HepG2 (cell line): ENCODE results near the gene COX4I2. TPM values are rescaled to one million over a fixed set of nuclear protein-coding genes. Genes with fewer than 3 reads are reported as not detected.

ENCODE experiments used
- E2F5 ChIP-seq: sonication (generic); formaldehyde crosslinking; conservative IDR thresholded peaks from 2 replicates; pipeline ENCODE4 v1.4.0; 2020; ENCODE audit warnings: missing genetic modification reagents
- FOXA3 ChIP-seq: IDR thresholded peaks from 2 replicates; pipeline ENCODE4 v1.6.1; 2016; ENCODE audit warnings: missing genetic modification reagents, missing compliant biosample characterization
- MLXIP ChIP-seq: sonication (generic); formaldehyde crosslinking; IDR thresholded peaks from 2 replicates; pipeline ENCODE4 v1.9.0; 2021; ENCODE audit warnings: missing genetic modification reagents, borderline replicate concordance
- MXD1 ChIP-seq: sonication (generic); formaldehyde crosslinking; IDR thresholded peaks from 2 replicates; pipeline ENCODE4 v1.4.0; 2020; ENCODE audit warnings: mild to moderate bottlenecking, missing genetic modification reagents
- RBAK ChIP-seq: sonication (generic); formaldehyde crosslinking; IDR thresholded peaks from 2 replicates; pipeline ENCODE4 v1.5.1; 2020; ENCODE audit warnings: mild to moderate bottlenecking, missing genetic modification reagents
- SIN3B ChIP-seq: fragments of 150-350 bp; IDR thresholded peaks from 2 replicates; pipeline ENCODE4 v1.6.1; 2014; ENCODE audit warnings: low read length
- YY1 ChIP-seq: IDR thresholded peaks from 2 replicates; pipeline ENCODE4 v1.6.1; 2011; ENCODE audit warnings: low read length, low read depth, moderate library complexity, mild to moderate bottlenecking; ENCODE audit not compliant: insufficient read depth, insufficient replicate concordance
- ZBTB46 ChIP-seq: sonication (generic); formaldehyde crosslinking; IDR thresholded peaks from 2 replicates; pipeline ENCODE4 v1.4.0; 2020; ENCODE audit warnings: mild to moderate bottlenecking, missing genetic modification reagents, borderline replicate concordance
- ZFP90 ChIP-seq: sonication (generic); formaldehyde crosslinking; IDR thresholded peaks from 2 replicates; pipeline ENCODE4 v1.8.0; 2022; ENCODE audit warnings: missing genetic modification reagents, mild to moderate bottlenecking, inconsistent platforms, borderline replicate concordance
- ZNF224 ChIP-seq: sonication (generic); formaldehyde crosslinking; IDR thresholded peaks from 2 replicates; pipeline ENCODE4 v1.5.0; 2020; ENCODE audit warnings: mild to moderate bottlenecking, missing genetic modification reagents
- ZNF557 ChIP-seq: sonication (generic); formaldehyde crosslinking; IDR thresholded peaks from 2 replicates; pipeline ENCODE4 v1.4.0; 2020; ENCODE audit warnings: missing genetic modification reagents
- ZNF660 ChIP-seq: sonication (generic); formaldehyde crosslinking; IDR thresholded peaks from 2 replicates; pipeline ENCODE4 v1.5.1; 2020; ENCODE audit warnings: mild to moderate bottlenecking, low read depth, missing genetic modification reagents, borderline replicate concordance
- ZNF780A ChIP-seq: sonication (generic); formaldehyde crosslinking; IDR thresholded peaks from 2 replicates; pipeline ENCODE4 v1.8.0; 2022; ENCODE audit warnings: mild to moderate bottlenecking, missing genetic modification reagents, moderate library complexity
- ZNF891 ChIP-seq: sonication (generic); formaldehyde crosslinking; IDR thresholded peaks from 2 replicates; pipeline ENCODE4 v1.5.0; 2020; ENCODE audit warnings: mild to moderate bottlenecking, missing genetic modification reagents
- polyA plus RNA-seq, 8 experiments: library from polyadenylated mRNA; depleted of rRNA in 3 of 8; stranded (reverse) in 7 of 8; unstranded in 1 of 8; fragments of >200 nt; fragmentation: Illumina TruSeq in 4 of 8; extraction: Trizol in 4 of 8; gene quantifications; 2 replicates each; pipeline versions ENCODE4 v1.2.1 to v1.2.3, GENCODE V29; 2011 to 2016; ENCODE audit warnings: low read depth in 4 of 8, missing spikeins in 1 of 8, mixed read lengths in 1 of 8; ENCODE audit not compliant: insufficient read depth in 1 of 8
- total RNA-seq, 5 experiments: library from RNA; depleted of rRNA; stranded (reverse); fragments of >200 nt; fragmentation: Illumina TruSeq; extraction: Trizol; gene quantifications; 2 replicates each; pipeline ENCODE4 v1.2.3, GENCODE V29; 2016; ENCODE audit warnings: low read depth in 1 of 5
- TF ChIP-seq, protein P1 (sequence below): fragments of 450-650 bp; IDR thresholded peaks from 2 replicates; pipeline ENCODE4 v1.6.1; 2017; ENCODE audit warnings: mild to moderate bottlenecking
- TF ChIP-seq, protein P2 (sequence below), 2 experiments: sonication (generic) in 1 of 2; formaldehyde crosslinking in 1 of 2; IDR thresholded peaks; 2 replicates each; pipeline versions ENCODE4 v1.4.0 to v1.6.1; 2018 to 2020; ENCODE audit warnings: missing genetic modification reagents in 2 of 2, borderline replicate concordance in 1 of 2, low read depth in 1 of 2, mild to moderate bottlenecking in 1 of 2, missing biosample characterization in 1 of 2

COX4I2 gene
- total and polyA plus RNA-seq, 2 of the 13 experiments (the other 11 are each of a cell fraction or from before 2014, with no cell fraction given) = 1.1 TPM; not detected in 1

DNA sequence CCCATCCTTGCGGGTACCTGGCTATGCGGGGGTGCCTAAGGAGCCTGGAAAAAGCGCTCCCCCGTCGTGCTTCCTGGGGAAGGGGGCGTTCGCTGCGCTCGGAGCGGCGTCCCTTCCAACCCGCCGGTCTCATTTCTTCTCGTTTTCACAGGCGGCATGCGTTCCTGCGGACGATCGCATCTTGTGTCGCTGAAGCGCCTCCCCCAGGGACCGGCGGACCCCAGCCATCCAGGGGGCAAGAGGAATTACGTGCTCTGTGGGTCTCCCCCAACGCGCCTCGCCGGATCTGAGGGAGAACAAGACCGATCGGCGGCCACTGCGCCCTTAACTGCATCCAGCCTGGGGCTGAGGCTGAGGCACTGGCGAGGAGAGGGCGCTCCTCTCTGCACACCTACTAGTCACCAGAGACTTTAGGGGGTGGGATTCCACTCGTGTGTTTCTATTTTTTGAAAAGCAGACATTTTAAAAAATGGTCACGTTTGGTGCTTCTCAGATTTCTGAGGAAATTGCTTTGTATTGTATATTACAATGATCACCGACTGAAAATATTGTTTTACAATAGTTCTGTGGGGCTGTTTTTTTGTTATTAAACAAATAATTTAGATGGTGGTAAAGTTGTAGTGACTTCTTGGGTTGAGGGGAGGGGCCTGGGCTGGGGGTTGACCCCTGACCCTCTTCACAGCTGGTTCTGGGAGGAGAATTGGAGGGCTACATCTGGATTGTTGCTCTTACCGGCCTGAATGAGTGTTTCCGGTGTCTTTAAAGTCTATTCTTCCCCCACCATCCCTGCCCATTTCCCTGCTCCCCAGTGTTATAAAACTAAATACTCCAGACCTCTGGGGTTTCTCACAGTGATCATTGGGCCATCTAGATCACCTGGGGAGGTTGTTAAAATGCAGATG lies 31.6 kb upstream of the COX4I2 start (continued):
- TF ChIP-seq ZBTB46 (CRISPR knock-in tag) = no peak
- no peak for TF ChIP-seq ZFP90 (CRISPR knock-in tag)
- TF ChIP-seq, protein P1, sequence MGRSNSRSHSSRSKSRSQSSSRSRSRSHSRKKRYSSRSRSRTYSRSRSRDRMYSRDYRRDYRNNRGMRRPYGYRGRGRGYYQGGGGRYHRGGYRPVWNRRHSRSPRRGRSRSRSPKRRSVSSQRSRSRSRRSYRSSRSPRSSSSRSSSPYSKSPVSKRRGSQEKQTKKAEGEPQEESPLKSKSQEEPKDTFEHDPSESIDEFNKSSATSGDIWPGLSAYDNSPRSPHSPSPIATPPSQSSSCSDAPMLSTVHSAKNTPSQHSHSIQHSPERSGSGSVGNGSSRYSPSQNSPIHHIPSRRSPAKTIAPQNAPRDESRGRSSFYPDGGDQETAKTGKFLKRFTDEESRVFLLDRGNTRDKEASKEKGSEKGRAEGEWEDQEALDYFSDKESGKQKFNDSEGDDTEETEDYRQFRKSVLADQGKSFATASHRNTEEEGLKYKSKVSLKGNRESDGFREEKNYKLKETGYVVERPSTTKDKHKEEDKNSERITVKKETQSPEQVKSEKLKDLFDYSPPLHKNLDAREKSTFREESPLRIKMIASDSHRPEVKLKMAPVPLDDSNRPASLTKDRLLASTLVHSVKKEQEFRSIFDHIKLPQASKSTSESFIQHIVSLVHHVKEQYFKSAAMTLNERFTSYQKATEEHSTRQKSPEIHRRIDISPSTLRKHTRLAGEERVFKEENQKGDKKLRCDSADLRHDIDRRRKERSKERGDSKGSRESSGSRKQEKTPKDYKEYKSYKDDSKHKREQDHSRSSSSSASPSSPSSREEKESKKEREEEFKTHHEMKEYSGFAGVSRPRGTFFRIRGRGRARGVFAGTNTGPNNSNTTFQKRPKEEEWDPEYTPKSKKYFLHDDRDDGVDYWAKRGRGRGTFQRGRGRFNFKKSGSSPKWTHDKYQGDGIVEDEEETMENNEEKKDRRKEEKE = no peak
- no peak for TF ChIP-seq RBAK (CRISPR knock-in tag)
- TF ChIP-seq E2F5 (CRISPR knock-in tag) = no peak
- TF ChIP-seq MXD1 (CRISPR knock-in tag) = no peak; the same call in 1 of the 2 replicates
- peak; percentile 79; the same call in 1 of the 2 replicates for TF ChIP-seq ZNF891 (CRISPR knock-in tag)
- no peak for TF ChIP-seq MLXIP
- no peak; the same call in 1 of the 2 replicates for TF ChIP-seq ZNF660 (CRISPR knock-in tag)
- TF ChIP-seq ZNF780A = no peak
- peak; percentile 58; the same call in 1 of the 2 replicates for TF ChIP-seq ZNF224 (CRISPR knock-in tag)
- no peak for TF ChIP-seq FOXA3 (CRISPR knock-in tag)
- peak; percentile 41 for TF ChIP-seq YY1
- TF ChIP-seq SIN3B = no peak; the same call in 1 of the 2 replicates
- TF ChIP-seq, protein P2, sequence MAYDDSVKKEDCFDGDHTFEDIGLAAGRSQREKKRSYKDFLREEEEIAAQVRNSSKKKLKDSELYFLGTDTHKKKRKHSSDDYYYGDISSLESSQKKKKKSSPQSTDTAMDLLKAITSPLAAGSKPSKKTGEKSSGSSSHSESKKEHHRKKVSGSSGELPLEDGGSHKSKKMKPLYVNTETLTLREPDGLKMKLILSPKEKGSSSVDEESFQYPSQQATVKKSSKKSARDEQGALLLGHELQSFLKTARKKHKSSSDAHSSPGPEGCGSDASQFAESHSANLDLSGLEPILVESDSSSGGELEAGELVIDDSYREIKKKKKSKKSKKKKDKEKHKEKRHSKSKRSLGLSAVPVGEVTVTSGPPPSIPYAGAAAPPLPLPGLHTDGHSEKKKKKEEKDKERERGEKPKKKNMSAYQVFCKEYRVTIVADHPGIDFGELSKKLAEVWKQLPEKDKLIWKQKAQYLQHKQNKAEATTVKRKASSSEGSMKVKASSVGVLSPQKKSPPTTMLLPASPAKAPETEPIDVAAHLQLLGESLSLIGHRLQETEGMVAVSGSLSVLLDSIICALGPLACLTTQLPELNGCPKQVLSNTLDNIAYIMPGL (CRISPR knock-in tag; IDR thresholded peaks at IDR 0.05; ENCODE audit: borderline replicate concordance in 1 of 2, low read depth in 1 of 2) = peak in 1 of 2 experiments; percentile 42; a peak in 2 of 4 replicates
- TF ChIP-seq ZNF557 (CRISPR knock-in tag) = no peak
